Measurements from ENCODE around the gene ANKDD1B. TPM values are rescaled to one million over a fixed set of nuclear protein-coding genes. Genes with fewer than 3 reads are reported as not detected.

The ANKDD1B gene
- total and polyA plus RNA-seq, 2 of the 13 experiments (the other 11 are each of a cell fraction or from before 2014, with no cell fraction given) = 0.12 to 0.27 TPM

DNA sequence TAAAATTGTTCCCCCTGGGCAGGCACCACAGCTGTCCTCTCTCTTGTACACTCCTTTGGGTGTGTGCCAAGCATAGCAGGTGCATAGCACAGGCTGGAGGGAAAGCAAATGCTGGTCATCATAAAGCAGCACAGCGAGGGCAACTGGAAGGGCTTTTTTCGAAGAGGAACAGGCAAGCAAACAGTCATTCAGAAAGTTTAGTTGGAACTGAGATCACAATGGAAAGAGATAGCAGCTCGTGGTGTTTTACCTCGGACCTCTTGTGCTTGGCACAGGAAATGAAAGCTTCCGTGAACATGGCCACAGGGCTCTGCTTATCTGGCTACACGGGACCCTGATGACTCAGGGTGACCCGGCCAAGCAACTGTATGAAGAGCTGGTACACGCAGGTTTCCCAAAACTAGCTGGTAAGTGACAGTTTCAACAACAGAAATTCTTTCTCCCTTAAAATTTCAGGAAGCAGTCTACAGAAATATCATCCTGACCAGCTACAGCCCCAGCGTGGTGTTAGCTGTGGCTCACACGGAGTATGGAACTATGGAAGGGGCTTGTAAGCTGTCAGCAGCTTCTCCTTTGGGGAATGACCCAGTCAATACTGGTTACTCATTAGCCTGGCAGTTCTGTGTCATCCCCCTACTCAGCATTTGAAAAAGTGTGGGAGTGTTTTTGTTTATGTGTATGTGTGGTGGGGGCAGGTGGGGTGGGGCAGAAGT, 57.9 kb downstream of the ANKDD1B start (continued):
- TF ChIP-seq ZNF549 (CRISPR knock-in tag; IDR thresholded peaks at IDR 0.05) (no peak), BHLHE40 (IDR thresholded peaks at IDR 0.05; ENCODE audit: low read length) (0 out of 2 replicates have a peak, but pooled peaks have one; percentile 34), REXO4 (CRISPR knock-in tag; IDR thresholded peaks at IDR 0.05; ENCODE audit: borderline replicate concordance) (no peak), PHF5A (CRISPR knock-in tag; IDR thresholded peaks at IDR 0.05; ENCODE audit: low read depth, unreplicated experiment) (no peak), ZNF33A (CRISPR knock-in tag; IDR thresholded peaks at IDR 0.05; ENCODE audit: borderline replicate concordance) (no peak), ZNF572 (CRISPR knock-in tag; IDR thresholded peaks at IDR 0.05) (no peak), STAT5B (CRISPR knock-in tag; IDR thresholded peaks at IDR 0.05) (no peak), ZNF550 (CRISPR knock-in tag; IDR thresholded peaks at IDR 0.05; ENCODE audit: borderline replicate concordance) (no peak), ZSCAN21 (CRISPR knock-in tag; IDR thresholded peaks at IDR 0.05; ENCODE audit: borderline replicate concordance) (no peak), CENPX (CRISPR knock-in tag; IDR thresholded peaks at IDR 0.05) (no peak), HNRNPH1 (optimal IDR thresholded peaks at IDR 0.05; ENCODE audit: low read depth, low read length) (no peak), ZNF367 (CRISPR knock-in tag; IDR thresholded peaks at IDR 0.05; ENCODE audit: borderline replicate concordance) (no peak), CREM (IDR thresholded peaks at IDR 0.05) (no peak), CREM (CRISPR knock-in tag; IDR thresholded peaks at IDR 0.05) (no peak), FOSL2 (CRISPR knock-in tag; IDR thresholded peaks at IDR 0.05) (peak; percentile 82), MAF1 (CRISPR knock-in tag; IDR thresholded peaks at IDR 0.05; ENCODE audit: borderline replicate concordance) (no peak), ZNF776 (CRISPR knock-in tag; IDR thresholded peaks at IDR 0.05) (no peak), CCAR2 (optimal IDR thresholded peaks at IDR 0.05; ENCODE audit: low read depth, low read length) (no peak), ZNF331 (CRISPR knock-in tag; IDR thresholded peaks at IDR 0.05) (0 out of 2 replicates have a peak, but pooled peaks have one; percentile 23), DMAP1 (CRISPR knock-in tag; IDR thresholded peaks at IDR 0.05) (peak; percentile 36; the same call in 1 of the 2 replicates), MAFF (IDR thresholded peaks at IDR 0.05; ENCODE audit: low read depth, low read length) (0 out of 2 replicates have a peak, but pooled peaks have one; percentile 2), ZNF414 (CRISPR knock-in tag; IDR thresholded peaks at IDR 0.05) (no peak), RARA (CRISPR knock-in tag; IDR thresholded peaks at IDR 0.05) (0 out of 2 replicates have a peak, but pooled peaks have one; percentile 8), POGZ (CRISPR knock-in tag; IDR thresholded peaks at IDR 0.05) (no peak), NFE2 (CRISPR knock-in tag; IDR thresholded peaks at IDR 0.05) (no peak)
- TF ChIP-seq, protein P1, sequence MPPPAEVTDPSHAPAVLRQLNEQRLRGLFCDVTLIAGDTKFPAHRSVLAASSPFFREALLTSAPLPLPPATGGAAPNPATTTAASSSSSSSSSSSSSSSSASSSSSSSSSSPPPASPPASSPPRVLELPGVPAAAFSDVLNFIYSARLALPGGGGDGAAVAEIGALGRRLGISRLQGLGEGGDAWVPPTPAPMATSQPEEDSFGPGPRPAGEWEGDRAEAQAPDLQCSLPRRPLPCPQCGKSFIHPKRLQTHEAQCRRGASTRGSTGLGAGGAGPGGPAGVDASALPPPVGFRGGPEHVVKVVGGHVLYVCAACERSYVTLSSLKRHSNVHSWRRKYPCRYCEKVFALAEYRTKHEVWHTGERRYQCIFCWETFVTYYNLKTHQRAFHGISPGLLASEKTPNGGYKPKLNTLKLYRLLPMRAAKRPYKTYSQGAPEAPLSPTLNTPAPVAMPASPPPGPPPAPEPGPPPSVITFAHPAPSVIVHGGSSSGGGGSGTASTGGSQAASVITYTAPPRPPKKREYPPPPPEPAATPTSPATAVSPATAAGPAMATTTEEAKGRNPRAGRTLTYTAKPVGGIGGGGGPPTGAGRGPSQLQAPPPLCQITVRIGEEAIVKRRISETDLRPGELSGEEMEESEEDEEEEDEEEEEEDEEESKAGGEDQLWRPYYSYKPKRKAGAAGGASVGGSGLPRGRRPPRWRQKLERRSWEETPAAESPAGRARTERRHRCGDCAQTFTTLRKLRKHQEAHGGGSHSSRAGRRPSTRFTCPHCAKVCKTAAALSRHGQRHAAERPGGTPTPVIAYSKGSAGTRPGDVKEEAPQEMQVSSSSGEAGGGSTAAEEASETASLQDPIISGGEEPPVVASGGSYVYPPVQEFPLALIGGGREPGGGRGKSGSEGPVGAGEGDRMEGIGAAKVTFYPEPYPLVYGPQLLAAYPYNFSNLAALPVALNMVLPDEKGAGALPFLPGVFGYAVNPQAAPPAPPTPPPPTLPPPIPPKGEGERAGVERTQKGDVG (CRISPR knock-in tag; IDR thresholded peaks at IDR 0.05; ENCODE audit: borderline replicate concordance) = no peak
- TF ChIP-seq, protein P2, sequence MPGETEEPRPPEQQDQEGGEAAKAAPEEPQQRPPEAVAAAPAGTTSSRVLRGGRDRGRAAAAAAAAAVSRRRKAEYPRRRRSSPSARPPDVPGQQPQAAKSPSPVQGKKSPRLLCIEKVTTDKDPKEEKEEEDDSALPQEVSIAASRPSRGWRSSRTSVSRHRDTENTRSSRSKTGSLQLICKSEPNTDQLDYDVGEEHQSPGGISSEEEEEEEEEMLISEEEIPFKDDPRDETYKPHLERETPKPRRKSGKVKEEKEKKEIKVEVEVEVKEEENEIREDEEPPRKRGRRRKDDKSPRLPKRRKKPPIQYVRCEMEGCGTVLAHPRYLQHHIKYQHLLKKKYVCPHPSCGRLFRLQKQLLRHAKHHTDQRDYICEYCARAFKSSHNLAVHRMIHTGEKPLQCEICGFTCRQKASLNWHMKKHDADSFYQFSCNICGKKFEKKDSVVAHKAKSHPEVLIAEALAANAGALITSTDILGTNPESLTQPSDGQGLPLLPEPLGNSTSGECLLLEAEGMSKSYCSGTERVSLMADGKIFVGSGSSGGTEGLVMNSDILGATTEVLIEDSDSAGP (CRISPR knock-in tag; IDR thresholded peaks at IDR 0.05; ENCODE audit: borderline replicate concordance) = no peak; the same call in 1 of the 2 replicates
